ENCODE data around the gene SIDT1. TPM values are rescaled to one million over a fixed set of nuclear protein-coding genes. Genes with fewer than 3 reads are reported as not detected.

Gene SIDT1
- total RNA-seq, 2 experiments from 2014 or later = 34.8 to 35.0 TPM

- Mint-ChIP-seq H3K27me3 (ENCODE audit: low read depth) (no peaks in the 10 kb centered on the region), H3K4me1 (ENCODE audit: low read depth) (peaks cover 8% of the 10 kb centered on the region), H3K9me3 (ENCODE audit: insufficient read depth) (no peaks in the 10 kb centered on the region), H3K36me3 (ENCODE audit: low read depth) (peaks cover 7% of the 10 kb centered on the region), H3K4me3 (no peak overlapping the region), H3K27ac (no peak overlapping the region)
- DNase-seq (no peak), ATAC-seq (no peak)
- ChIA-PET CTCF (interaction anchor here (1.1 to 2.3 kb wide), 7 partner anchors 14 to 184 kb away, joined by 3 to 19 read pairs (median 4); no protein-coding TSS in a partner anchor), POLR2A (no interaction called here)
Measured at GRCh38 chr3:113560831-113561623, 28.7 kb downstream of the SIDT1 start.

GRCh38 chr3:113565555-113565954 lies 33.2 kb downstream of the SIDT1 start:
- Mint-ChIP-seq H3K9me3 (ENCODE audit: insufficient read depth) (no peaks in the 10 kb centered on the region), H3K4me3 (no peak overlapping the region), H3K27me3 (ENCODE audit: low read depth) (no peaks in the 10 kb centered on the region), H3K27ac (no peak overlapping the region), H3K36me3 (ENCODE audit: low read depth) (peaks cover 13% of the 10 kb centered on the region), H3K4me1 (ENCODE audit: low read depth) (peaks cover 5% of the 10 kb centered on the region)
- CTCF ChIA-PET = interaction anchor here (3.1 kb wide), 1 partner anchor 12 kb away, joined by 19 read pairs; no protein-coding TSS in a partner anchor
- POLR2A ChIA-PET = no interaction called here
- DNase-seq (no peak), ATAC-seq (no peak)

GRCh38 chr3:113570158-113570557 lies 37.8 kb downstream of the SIDT1 start:
- Mint-ChIP-seq H3K9me3 (ENCODE audit: insufficient read depth) (no peaks in the 10 kb centered on the region), H3K27me3 (ENCODE audit: low read depth) (no peaks in the 10 kb centered on the region), H3K27ac (no peak overlapping the region), H3K36me3 (ENCODE audit: low read depth) (peaks cover 11% of the 10 kb centered on the region), H3K4me1 (ENCODE audit: low read depth) (no peaks in the 10 kb centered on the region), H3K4me3 (no peak overlapping the region)
- ATAC-seq (no peak), DNase-seq (no peak)
- CTCF ChIA-PET = no interaction called here
- POLR2A ChIA-PET = no interaction called here

GRCh38 chr3:113571360-113571759 lies 39.0 kb downstream of the SIDT1 start:
- no peak for DNase-seq
- no peaks in the 10 kb centered on the region for H3K4me1 Mint-ChIP-seq (ENCODE audit: low read depth)
- H3K36me3 Mint-ChIP-seq (ENCODE audit: low read depth) = peaks cover 8% of the 10 kb centered on the region
- H3K27me3 Mint-ChIP-seq (ENCODE audit: low read depth) = no peaks in the 10 kb centered on the region
- POLR2A ChIA-PET = interaction anchor here (0.7 kb wide), 1 partner anchor 33 kb away, joined by 3 read pairs; no protein-coding TSS in a partner anchor
- CTCF ChIA-PET = interaction anchor here (0.9 kb wide), 1 partner anchor 78 kb away, joined by 5 read pairs; no protein-coding TSS in a partner anchor
- H3K4me3 Mint-ChIP-seq = no peak overlapping the region
- no peak for ATAC-seq
- H3K27ac Mint-ChIP-seq = no peak overlapping the region
- H3K9me3 Mint-ChIP-seq (ENCODE audit: insufficient read depth) = no peaks in the 10 kb centered on the region

GRCh38 chr3:113573728-113574127 lies 41.4 kb downstream of the SIDT1 start:
- H3K27ac Mint-ChIP-seq = no peak overlapping the region

GRCh38 chr3:113574213-113574612 lies 41.9 kb downstream of the SIDT1 start:
- CTCF ChIA-PET = interaction anchor here (1.4 to 1.7 kb wide), 2 partner anchors 78 to 81 kb away, joined by 4 to 6 read pairs; no protein-coding TSS in a partner anchor
- H3K27me3 Mint-ChIP-seq (ENCODE audit: low read depth) = no peaks in the 10 kb centered on the region
- peaks cover 8% of the 10 kb centered on the region for H3K4me1 Mint-ChIP-seq (ENCODE audit: low read depth)
- no peak overlapping the region for H3K4me3 Mint-ChIP-seq
- ATAC-seq (no peak), DNase-seq (no peak)
- peaks cover 13% of the 10 kb centered on the region for H3K36me3 Mint-ChIP-seq (ENCODE audit: low read depth)
- no peak overlapping the region for H3K27ac Mint-ChIP-seq
- no peaks in the 10 kb centered on the region for H3K9me3 Mint-ChIP-seq (ENCODE audit: insufficient read depth)
- POLR2A ChIA-PET = no interaction called here

More at GRCh38 chr3:113573728-113574127, 41.4 kb downstream of the SIDT1 start:
- DNase-seq = no peak
- Mint-ChIP-seq H3K4me3 (no peak overlapping the region), H3K36me3 (ENCODE audit: low read depth) (peaks cover 13% of the 10 kb centered on the region), H3K9me3 (ENCODE audit: insufficient read depth) (no peaks in the 10 kb centered on the region), H3K27me3 (ENCODE audit: low read depth) (no peaks in the 10 kb centered on the region), H3K4me1 (ENCODE audit: low read depth) (peaks cover 8% of the 10 kb centered on the region)
- no peak for ATAC-seq
- CTCF ChIA-PET = interaction anchor here (1.4 kb wide), 1 partner anchor 81 kb away, joined by 4 read pairs; no protein-coding TSS in a partner anchor
- POLR2A ChIA-PET = no interaction called here

- CTCF ChIA-PET = interaction anchor here (1.7 kb wide), 1 partner anchor 79 kb away, joined by 6 read pairs; no protein-coding TSS in a partner anchor
- no peaks in the 10 kb centered on the region for H3K27me3 Mint-ChIP-seq (ENCODE audit: low read depth)
- ATAC-seq = no peak
- peaks cover 8% of the 10 kb centered on the region for H3K36me3 Mint-ChIP-seq (ENCODE audit: low read depth)
- POLR2A ChIA-PET = no interaction called here
- peaks cover 8% of the 10 kb centered on the region for H3K4me1 Mint-ChIP-seq (ENCODE audit: low read depth)
- no peak for DNase-seq
- H3K9me3 Mint-ChIP-seq (ENCODE audit: insufficient read depth) = no peaks in the 10 kb centered on the region
- no peak overlapping the region for H3K4me3 Mint-ChIP-seq
- no peak overlapping the region for H3K27ac Mint-ChIP-seq
Measured at GRCh38 chr3:113575206-113575605, 42.9 kb downstream of the SIDT1 start.

GRCh38 chr3:113585228-113585627 lies 52.9 kb downstream of the SIDT1 start:
- Mint-ChIP-seq H3K9me3 (ENCODE audit: insufficient read depth) (no peaks in the 10 kb centered on the region), H3K27ac (no peak overlapping the region), H3K4me3 (no peak overlapping the region), H3K36me3 (ENCODE audit: low read depth) (peaks cover 30% of the 10 kb centered on the region), H3K4me1 (ENCODE audit: low read depth) (no peaks in the 10 kb centered on the region), H3K27me3 (ENCODE audit: low read depth) (no peaks in the 10 kb centered on the region)
- ATAC-seq (no peak), DNase-seq (no peak)
- ChIA-PET CTCF (interaction anchor here (1.2 to 1.6 kb wide), 2 partner anchors 9 to 92 kb away, joined by 3 to 4 read pairs; no protein-coding TSS in a partner anchor), POLR2A (no interaction called here)

- ChIA-PET CTCF (interaction anchor here (0.5 to 1.6 kb wide), 3 partner anchors 10 to 92 kb away, joined by 3 to 4 read pairs (median 3); no protein-coding TSS in a partner anchor), POLR2A (no interaction called here)
- H3K36me3 Mint-ChIP-seq (ENCODE audit: low read depth) = peaks cover 33% of the 10 kb centered on the region
- DNase-seq = no peak
- peaks cover 1% of the 10 kb centered on the region for H3K4me1 Mint-ChIP-seq (ENCODE audit: low read depth)
- ATAC-seq = no peak
- no peak overlapping the region for H3K4me3 Mint-ChIP-seq
- H3K27me3 Mint-ChIP-seq (ENCODE audit: low read depth) = no peaks in the 10 kb centered on the region
- H3K27ac Mint-ChIP-seq = no peak overlapping the region
- no peaks in the 10 kb centered on the region for H3K9me3 Mint-ChIP-seq (ENCODE audit: insufficient read depth)
Measured at GRCh38 chr3:113585720-113586119, 53.4 kb downstream of the SIDT1 start.

GRCh38 chr3:113588806-113589205 lies 56.5 kb downstream of the SIDT1 start:
- DNase-seq (no peak), ATAC-seq (no peak)
- H3K9me3 Mint-ChIP-seq (ENCODE audit: insufficient read depth) = no peaks in the 10 kb centered on the region
- no peak overlapping the region for H3K4me3 Mint-ChIP-seq
- no peak overlapping the region for H3K27ac Mint-ChIP-seq
- ChIA-PET CTCF (interaction anchor here (1.3 kb wide), 1 partner anchor 156 kb away, joined by 4 read pairs; no protein-coding TSS in a partner anchor), POLR2A (no interaction called here)
- H3K4me1 Mint-ChIP-seq (ENCODE audit: low read depth) = peaks cover 3% of the 10 kb centered on the region
- no peaks in the 10 kb centered on the region for H3K27me3 Mint-ChIP-seq (ENCODE audit: low read depth)
- H3K36me3 Mint-ChIP-seq (ENCODE audit: low read depth) = peaks cover 56% of the 10 kb centered on the region

GRCh38 chr3:113589971-113590370 lies 57.6 kb downstream of the SIDT1 start:
- ATAC-seq (no peak), DNase-seq (no peak)
- no peak overlapping the region for H3K4me3 Mint-ChIP-seq
- peaks cover 3% of the 10 kb centered on the region for H3K4me1 Mint-ChIP-seq (ENCODE audit: low read depth)
- no peaks in the 10 kb centered on the region for H3K27me3 Mint-ChIP-seq (ENCODE audit: low read depth)
- H3K9me3 Mint-ChIP-seq (ENCODE audit: insufficient read depth) = no peaks in the 10 kb centered on the region
- peaks cover 57% of the 10 kb centered on the region for H3K36me3 Mint-ChIP-seq (ENCODE audit: low read depth)
- CTCF ChIA-PET = interaction anchor here (0.9 kb wide), 1 partner anchor 104 kb away, joined by 3 read pairs; no protein-coding TSS in a partner anchor
- POLR2A ChIA-PET = no interaction called here
- H3K27ac Mint-ChIP-seq = no peak overlapping the region

- peaks cover 3% of the 10 kb centered on the region for H3K4me1 Mint-ChIP-seq (ENCODE audit: low read depth)
- CTCF ChIA-PET = no interaction called here
- no peak for ATAC-seq
- POLR2A ChIA-PET = no interaction called here
- H3K4me3 Mint-ChIP-seq = no peak overlapping the region
- peaks cover 54% of the 10 kb centered on the region for H3K36me3 Mint-ChIP-seq (ENCODE audit: low read depth)
- DNase-seq = no peak
- H3K27me3 Mint-ChIP-seq (ENCODE audit: low read depth) = no peaks in the 10 kb centered on the region
- H3K27ac Mint-ChIP-seq = no peak overlapping the region
- H3K9me3 Mint-ChIP-seq (ENCODE audit: insufficient read depth) = no peaks in the 10 kb centered on the region
Measured at GRCh38 chr3:113590983-113591382, 58.6 kb downstream of the SIDT1 start.
